ENCODE results near the gene TTI1.

- no peak for TF ChIP-seq CTCF (IDR thresholded peaks at IDR 0.05)
- no peak for TF ChIP-seq POLR2A (IDR thresholded peaks at IDR 0.05)
These were observed 13.3 kb upstream of the TTI1 start for GRCh38 chr20:38046572-38046971.
